Esophagus muscularis mucosa (tissue), 4 donors: ENCODE results near the gene CD248.

Experiments used
- CTCF ChIP-seq, 3 experiments: fragments of 200-600 bp in 2 of 3; fragments of 450-650 bp in 1 of 3; sonication (generic) in 2 of 3; IDR thresholded peaks; one replicate each; pipeline ENCODE4 v1.5.1; 2017 to 2019; ENCODE audit warnings: antibody characterized with exemption in 3 of 3, mild to moderate bottlenecking in 2 of 3, moderate library complexity in 1 of 3
- EP300 ChIP-seq: sonication (generic); formaldehyde crosslinking; IDR thresholded peaks from one replicate; pipeline ENCODE4 v1.6.1; 2017; ENCODE audit warnings: antibody characterized with exemption
- POLR2A ChIP-seq: fragments of 450-650 bp; IDR thresholded peaks from one replicate; pipeline ENCODE4 v1.6.1; 2017; ENCODE audit warnings: antibody characterized with exemption, moderate library complexity, mild to moderate bottlenecking, low read depth
- POLR2AphosphoS5 ChIP-seq, 2 donors: sonication (generic); formaldehyde crosslinking; IDR thresholded peaks; one replicate each; pipeline ENCODE4 v1.6.1; 2017; ENCODE audit warnings: antibody characterized with exemption in 2 of 2

GRCh38 chr11:66266378-66267038 lies 50.3 kb downstream of the CD248 start:
- TF ChIP-seq CTCF (IDR thresholded peaks at IDR 0.05) (no peak), POLR2AphosphoS5 (IDR thresholded peaks at IDR 0.05) (no peak), EP300 (no peak), POLR2A (no peak)
